Stimulated activated CD8-positive, alpha-beta memory T cell treated with anti-CD3 and anti-CD28 coated beads, Interleukin-7, amount 100 ng/mL, for 24 hours (primary cell): ENCODE measurements around the gene KSR2.
"Not testable (repeated sequence)": the region's sequence is repeated elsewhere in the genome, so short reads cannot be mapped to it uniquely, and the experiment has no call there.

ENCODE experiments used
- DNase-seq: peaks from one replicate; pipeline ENCODE4 v3.0.0-alpha.2; 2020; ENCODE audit warnings: low read depth

The KSR2 gene

DNA sequence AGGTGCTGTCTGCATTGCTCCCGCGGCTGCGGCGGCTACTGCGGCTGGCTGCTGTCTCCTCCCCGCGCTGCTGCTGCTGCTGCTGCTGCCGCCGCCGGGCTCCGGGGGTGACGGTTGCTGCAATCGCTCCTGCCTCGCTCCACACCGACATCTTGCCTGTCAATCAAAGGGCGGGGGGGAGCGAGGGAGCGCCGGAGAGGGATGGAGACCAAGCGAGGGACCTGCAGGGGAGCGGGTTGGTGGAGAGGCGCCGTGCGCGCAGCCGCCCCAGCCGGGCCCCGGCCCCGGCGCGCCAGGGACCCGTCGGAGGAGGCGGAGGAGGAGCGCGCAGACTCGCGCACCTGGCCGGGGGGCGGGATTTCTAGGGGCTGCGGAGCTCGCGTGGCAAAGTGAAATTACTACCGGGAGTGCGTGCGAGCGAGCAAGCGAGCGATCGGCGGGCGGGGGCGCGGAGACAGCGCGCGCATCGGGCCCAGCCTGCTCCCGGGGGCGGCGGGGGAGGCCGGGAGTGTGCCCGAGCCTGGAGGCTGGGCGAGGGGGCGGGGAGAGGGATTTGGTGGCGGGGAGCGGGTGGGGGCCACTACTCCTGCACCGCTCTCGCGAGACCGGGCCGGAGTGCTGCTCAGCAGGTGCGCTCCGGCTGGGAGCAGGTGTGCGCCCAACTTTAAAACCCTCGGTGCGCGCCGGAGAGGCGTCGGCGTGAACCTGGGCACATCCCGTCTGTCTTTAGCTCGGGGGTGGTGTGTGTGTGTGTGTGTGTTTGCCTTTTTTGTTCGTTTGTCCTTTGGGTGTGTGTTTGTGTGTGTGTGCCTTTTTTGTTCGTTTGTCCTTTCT lies at the start of gene KSR2:
KSR2 (minus strand) TSS at position 165 of the 834 bp plus-strand sequence. CDS start 735 bp downstream, outside the sequence.
- DNase-seq, result peak; percentile 10

- DNase-seq, result no peak
Measured at GRCh38 chr12:118017926-118018325, 49.1 kb upstream of the KSR2 start.

GRCh38 chr12:118016424-118017264 lies 47.9 kb upstream of the KSR2 start, which contains the start of gene RFC5:
TSS of gene RFC5 (plus strand) at chr12:118016703. CDS start at chr12:118016828, 125 bp downstream.
- DNase-seq, result peak; percentile 97

DNA sequence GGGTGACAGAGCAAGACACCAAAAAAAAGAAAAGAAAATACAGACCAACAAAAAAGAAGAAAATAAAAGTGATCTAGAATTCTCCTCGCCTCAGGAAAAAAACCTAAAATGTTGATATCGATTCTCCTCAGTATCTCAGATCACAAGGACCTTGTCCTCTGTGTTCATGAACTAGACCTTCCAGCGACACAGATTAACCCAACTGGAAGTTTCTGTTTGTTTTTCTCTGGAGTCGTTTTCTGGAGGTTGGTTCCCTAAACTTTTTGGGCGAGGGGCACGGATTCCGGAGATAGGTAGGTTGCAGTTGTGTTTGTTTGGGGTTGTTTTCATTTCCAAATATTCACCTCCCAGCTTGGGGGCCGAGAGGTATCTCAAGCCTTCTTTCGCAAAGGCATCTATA lies 47.2 kb upstream of the KSR2 start:
- DNase-seq, result no peak

DNA sequence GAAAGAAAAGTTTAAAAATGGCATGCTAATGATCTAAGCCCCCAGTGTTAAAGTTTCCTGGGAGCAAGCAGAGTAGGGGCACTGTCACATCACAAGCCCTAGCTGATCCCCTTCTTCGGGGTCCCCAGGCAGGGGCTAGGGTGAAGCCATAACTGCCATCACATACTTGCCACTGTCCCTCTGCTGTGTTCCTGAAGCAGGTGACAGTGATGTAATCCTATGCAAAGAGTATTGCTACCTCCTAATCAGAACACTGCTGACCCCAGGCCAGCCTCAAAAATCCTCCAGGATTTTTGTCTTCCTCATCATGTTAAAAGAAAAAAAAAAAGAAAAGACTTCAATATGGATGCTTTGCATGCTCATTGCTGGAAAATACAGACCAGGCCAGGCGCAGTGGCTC lies 46.5 kb upstream of the KSR2 start:
- DNase-seq, result no peak

GRCh38 chr12:118013283-118013682 lies 44.5 kb upstream of the KSR2 start:
- no peak for DNase-seq

- no peak for DNase-seq
Measured at GRCh38 chr12:118011961-118012360, 43.2 kb upstream of the KSR2 start.

- DNase-seq, result no peak
Measured at GRCh38 chr12:118011377-118011776, 42.6 kb upstream of the KSR2 start.

DNA sequence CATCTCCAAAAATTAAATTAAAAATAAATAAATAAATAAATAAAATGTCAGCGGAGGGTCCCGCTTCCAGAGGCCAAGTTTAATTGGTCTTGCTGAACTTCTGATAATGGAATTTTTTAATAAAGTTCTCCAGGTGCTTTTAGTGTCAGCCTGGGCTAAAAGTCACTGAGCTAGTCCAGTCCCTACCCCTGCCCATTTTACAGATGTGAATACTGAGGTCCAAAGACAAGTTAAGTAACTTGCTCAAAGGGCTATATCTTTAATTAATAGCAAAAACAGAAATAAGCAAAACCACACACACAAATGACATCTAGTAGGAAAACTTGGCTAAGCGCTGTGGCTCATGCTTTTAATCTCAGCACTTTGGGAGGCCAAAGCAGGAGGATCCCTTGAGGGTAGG lies 42.1 kb upstream of the KSR2 start:
- no peak for DNase-seq

DNA sequence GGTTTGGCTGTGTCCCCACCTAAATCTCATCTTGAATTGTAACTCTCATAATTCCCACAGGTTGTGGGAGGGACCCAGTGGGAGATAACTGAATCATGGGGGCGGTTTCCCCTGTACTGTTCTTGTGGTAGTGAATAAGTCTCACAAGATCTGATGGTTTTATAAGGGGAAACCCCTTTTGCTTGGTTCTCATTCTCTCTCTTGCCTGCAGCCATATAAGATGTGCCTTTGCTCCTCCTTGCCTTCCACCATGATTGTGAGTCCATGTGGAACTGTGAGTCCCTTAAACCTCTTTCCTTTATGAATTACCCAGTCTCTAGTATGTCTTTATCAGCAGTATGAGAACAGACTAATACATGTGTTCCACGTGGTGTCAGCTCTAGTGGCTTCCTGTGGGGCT lies 31.0 kb upstream of the KSR2 start:
- not testable (repeated sequence) for DNase-seq

DNA sequence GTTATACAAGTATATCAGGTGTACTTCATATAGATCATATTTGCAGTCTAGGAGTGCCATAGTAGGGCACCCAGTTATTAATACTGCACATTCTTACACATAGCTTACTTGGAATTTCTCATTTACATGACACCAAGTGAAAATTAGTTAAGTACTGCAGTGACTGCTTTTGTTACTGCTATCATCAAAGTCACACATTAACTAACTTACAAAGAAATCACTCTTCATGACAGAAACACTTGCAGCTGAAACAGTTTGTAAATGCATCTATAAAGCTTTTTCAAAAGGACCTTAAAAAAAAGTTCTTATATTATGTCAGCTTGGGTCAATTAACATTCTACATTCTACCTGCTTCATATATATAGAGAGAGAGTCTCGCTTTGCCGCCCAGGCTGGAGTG lies 29.9 kb upstream of the KSR2 start:
- no peak for DNase-seq

GRCh38 chr12:117994551-117995438 lies 26.0 kb upstream of the KSR2 start:
- no peak for DNase-seq

DNA sequence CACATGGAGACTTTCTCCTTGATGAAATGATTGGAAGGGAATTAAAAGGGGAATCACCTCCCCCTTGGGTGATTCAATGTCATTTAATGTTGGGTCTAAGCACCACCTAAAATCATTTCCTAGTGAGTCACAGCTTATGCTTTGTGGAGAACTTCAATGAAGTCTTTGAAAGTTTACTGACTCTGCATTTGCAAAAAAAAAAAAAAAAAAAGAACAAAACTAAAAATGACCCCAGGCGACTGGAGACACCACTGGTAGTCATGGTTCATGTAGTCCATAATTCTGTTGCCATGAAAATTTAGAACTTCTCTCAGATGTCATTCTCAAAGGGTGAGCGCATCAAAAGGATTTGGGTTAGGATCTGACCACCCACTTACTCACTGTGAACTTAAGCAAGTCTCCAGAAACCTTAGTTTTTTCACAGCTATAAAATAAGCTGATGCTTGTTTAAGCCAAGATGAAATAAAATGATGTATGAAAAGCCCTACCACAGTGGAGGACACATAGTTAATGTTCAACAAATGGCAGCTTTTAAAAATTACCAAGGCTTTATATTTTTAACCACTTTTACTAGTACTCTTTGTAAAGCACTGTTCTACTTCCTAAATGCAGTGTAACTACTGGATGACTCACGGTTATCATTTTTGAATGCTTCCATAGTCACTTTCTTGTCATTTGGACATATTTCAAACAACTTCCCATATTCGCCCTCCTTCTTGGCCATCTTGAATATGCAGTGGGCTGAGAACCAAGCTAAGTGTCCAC lies 18.1 kb upstream of the KSR2 start:
- no peak for DNase-seq

- no peak for DNase-seq
Measured at GRCh38 chr12:117985182-117985581, 16.4 kb upstream of the KSR2 start.

DNA sequence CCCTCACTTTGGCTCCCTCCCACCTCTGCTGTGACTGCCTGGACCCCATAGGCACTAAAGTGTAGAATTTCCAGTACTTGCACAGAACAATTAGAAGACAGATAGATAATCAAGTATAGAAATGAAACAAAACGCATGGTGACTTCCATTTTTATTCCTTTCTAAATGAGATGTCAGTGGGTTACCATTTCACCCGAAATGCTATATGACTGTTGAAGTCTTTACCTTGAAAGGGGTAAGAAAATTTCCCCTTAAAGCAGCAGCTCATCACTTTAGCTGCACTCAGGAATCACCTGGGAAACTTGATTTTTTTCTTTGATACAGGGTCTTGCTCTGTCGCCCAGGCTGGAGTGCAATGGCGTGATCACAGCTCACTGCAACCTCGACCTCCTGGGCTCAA lies 12.5 kb upstream of the KSR2 start:
- no peak for DNase-seq

DNA sequence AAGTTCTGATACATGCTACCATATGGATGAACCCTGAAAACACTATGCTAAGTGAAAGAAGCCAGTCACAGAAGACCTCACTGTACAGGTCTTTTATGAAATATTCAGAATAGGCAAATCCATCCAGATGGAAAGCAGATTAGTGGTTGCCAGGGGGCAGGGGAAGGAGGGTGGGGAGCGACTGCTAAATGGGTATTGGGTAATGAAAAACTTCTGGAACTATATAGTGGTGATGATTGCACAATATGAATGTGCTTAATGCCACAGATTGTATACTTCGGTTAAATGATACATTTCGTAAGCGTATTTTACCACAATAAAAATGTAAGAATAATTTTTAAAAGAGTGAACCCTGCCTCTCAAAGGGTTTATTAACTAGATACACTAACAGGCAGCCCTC lies 11.8 kb upstream of the KSR2 start:
- DNase-seq, result no peak

- DNase-seq, result no peak
Measured at GRCh38 chr12:117977373-117977772, 8.6 kb upstream of the KSR2 start.

GRCh38 chr12:117975006-117975405 lies 6.2 kb upstream of the KSR2 start:
- DNase-seq, result no peak

DNA sequence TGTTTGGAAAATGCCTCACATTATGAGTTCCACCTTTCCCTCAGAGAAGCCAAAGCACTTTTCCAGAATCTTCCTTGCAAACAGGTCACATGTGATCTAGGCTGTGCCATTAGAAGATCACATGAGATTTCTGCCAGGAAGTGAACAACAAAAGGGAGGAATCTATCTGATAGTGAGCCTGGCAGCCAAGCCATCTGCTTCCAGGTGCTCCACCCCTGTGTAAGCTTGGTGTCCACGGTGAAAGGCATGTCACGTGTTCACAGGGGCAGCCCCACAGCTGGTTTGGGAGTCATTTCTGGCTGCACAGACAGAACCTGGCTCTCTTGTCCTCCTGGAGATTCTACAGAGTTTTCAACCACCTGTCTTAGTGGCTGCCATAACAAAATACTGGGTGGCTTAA lies 3.5 kb upstream of the KSR2 start:
- no peak for DNase-seq

- no peak for DNase-seq
Measured at GRCh38 chr12:117970334-117970733, 1.5 kb upstream of the KSR2 start.

GRCh38 chr12:117968151-117968789 lies 520 bp downstream of the KSR2 start:
- no peak for DNase-seq
